Myometrial cell (primary cell): ENCODE measurements around the gene AMY1A. TPM values are rescaled to one million over a fixed set of nuclear protein-coding genes. Genes with fewer than 3 reads are reported as not detected.

Experiments used
- total RNA-seq: library from RNA; depleted of rRNA; stranded (reverse); fragments of >200 nt; gene quantifications from 2 replicates; pipeline ENCODE4 v1.2.3, GENCODE V29; 2015

Gene AMY1A
- not detected in 2 replicates for total RNA-seq

GRCh38 chr1:103655460-103655859 is at the start of gene AMY1A:
AMY1A (plus strand) TSS chr1:103655760; CDS start chr1:103656331, 571 bp downstream.

GRCh38 chr1:103616994-103617477 is 38.5 kb upstream of the AMY1A start, which contains the start of gene AMY2A:
AMY2A (plus strand) TSS chr1:103617427; CDS start chr1:103617441, 14 bp downstream.

GRCh38 chr1:103696110-103696509 is 40.5 kb downstream of the AMY1A start, which contains the start of gene AMY1B:
AMY1B (minus strand) TSS chr1:103696210; CDS start chr1:103695639, 571 bp downstream.

Other genes with a start within 250 kb of the AMY1A start
- gene RNPC3, start 130.1 kb upstream of the AMY1A start, total RNA-seq, result 3.9 and 5.5 TPM in 2 replicates
- 1.2 TPM in 1 of 2 replicates, not detected in the other for gene AMY2B, start 84.2 kb upstream of the AMY1A start, total RNA-seq
- not detected in 2 replicates for gene AMY2A, start 38.3 kb upstream of the AMY1A start, total RNA-seq
- not detected in 2 replicates for gene AMY1B, start 40.5 kb downstream of the AMY1A start, total RNA-seq
- not detected in 2 replicates for gene AMY1C, start 94.1 kb downstream of the AMY1A start, total RNA-seq